HG03139 (cell line): ENCODE measurements around the gene ARHGEF2.
A peak's percentile ranks its signal among the peaks of the same experiment; 100 is the strongest.

Experiments
- ATAC-seq: cut with Tn5 transposase; IDR thresholded peaks from one replicate; pipeline ENCODE4 v1.9.1; 2021; ENCODE audit not compliant: unreplicated experiment

Gene ARHGEF2

DNA sequence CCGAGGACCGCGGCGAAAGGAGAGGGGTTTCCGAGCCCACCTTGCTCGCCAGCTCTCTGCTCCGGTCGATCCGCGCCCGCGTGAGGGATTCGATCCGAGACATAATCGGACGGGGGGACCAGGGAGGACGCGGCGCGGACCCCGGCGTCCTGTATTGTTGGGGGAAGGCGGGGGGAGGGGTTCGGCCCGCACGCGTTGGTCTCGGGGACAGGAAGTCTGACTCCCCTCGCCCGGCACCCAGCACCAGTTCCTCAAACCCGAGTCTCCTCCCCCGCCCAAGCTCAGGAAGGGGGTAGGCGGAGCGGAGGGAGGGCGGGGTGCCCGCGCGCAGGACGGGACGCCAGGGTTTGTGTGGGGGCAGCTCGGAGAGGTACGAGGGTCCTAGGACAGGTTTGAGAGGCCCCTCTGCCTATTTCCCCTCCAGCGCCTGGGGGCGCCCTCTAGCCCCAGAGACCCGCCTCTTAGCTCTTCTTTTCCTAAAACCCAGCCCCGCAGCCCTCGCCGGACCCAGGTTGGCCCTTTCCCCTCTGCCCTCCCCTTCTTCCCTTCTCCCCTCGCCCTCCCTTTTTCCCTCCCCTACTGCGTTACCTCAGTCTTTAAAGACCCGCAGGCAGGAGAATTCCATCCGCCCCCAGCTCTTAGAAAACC is at the start of gene ARHGEF2:
ARHGEF2 (minus strand) TSS at position 223 of the 648 bp plus-strand sequence; CDS start at position 103, 120 bp downstream.
- peak; percentile 41 for ATAC-seq

GRCh38 chr1:156026588-156026987 is 48.2 kb upstream of the ARHGEF2 start:
- ATAC-seq = no peak

- ATAC-seq = no peak
These were observed 47.5 kb upstream of the ARHGEF2 start for GRCh38 chr1:156025876-156026275.

- no peak for ATAC-seq
These were observed 46.5 kb upstream of the ARHGEF2 start for GRCh38 chr1:156024801-156025200.

- ATAC-seq = no peak
These were observed 43.6 kb upstream of the ARHGEF2 start for GRCh38 chr1:156021954-156022353.

DNA sequence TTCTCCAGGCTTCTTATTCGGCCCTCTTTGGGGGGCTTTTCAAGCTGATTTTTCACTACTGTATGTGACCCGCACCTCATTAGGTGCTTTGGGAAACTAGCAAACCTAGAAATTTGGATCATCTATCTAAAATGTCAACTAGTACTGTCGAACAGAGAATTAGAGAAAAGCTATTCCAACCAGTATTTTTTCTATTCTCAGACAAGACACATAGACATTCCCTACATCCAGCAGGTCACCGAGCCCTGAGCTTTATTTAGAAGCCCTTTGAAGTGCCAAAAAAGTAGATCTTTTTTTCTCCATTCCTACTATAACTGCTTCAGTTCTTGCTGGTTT is 42.7 kb upstream of the ARHGEF2 start:
- ATAC-seq = no peak

DNA sequence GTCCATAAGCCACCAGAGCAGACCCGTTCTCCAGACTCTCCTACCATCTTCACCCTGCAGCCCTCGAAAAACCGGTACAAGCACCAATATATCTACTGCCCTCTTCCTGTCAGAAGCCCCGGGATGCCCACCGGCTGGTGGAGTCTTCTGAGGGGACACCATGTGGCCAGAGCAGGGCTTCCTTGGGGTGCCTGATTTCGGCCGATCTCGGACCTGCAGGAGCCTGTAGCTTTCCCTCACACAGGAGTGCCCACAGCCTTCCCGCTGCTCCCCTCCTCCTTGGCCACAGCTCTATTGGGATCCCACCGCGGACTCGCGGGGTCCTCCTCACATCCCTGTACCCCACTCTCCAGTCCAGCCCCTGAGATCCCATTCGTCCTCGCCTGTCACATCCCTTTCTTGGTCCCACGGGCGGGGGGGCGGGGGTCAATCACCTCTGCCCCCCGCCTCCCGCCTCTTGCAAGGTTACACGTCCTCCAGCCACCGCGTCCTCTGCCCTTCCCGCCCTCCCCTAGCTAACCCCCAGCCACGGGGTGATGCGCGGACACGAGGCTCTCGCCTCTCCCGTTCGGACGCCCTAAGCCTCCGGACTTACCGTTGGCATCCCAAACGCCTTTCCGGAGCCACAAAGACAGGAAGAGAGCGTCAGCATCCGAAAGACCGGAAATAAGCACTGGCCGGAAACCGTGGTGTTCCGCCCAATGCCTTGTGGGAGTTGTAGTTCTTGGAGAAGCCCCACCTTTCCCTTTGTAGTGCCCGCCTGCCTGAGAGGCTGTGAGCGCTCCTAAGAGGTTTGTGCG is 42.1 kb upstream of the ARHGEF2 start, which contains the start of gene SSR2:
SSR2 (minus strand) TSS at position 659 of the 800 bp plus-strand sequence. CDS start 784 bp downstream, outside the sequence.
- ATAC-seq = peak; percentile 97

GRCh38 chr1:156019946-156020292 is 41.6 kb upstream of the ARHGEF2 start:
- no peak for ATAC-seq

- no peak for ATAC-seq
These were observed 36.5 kb upstream of the ARHGEF2 start for GRCh38 chr1:156014829-156015228.

GRCh38 chr1:156012051-156012817 is 33.9 kb upstream of the ARHGEF2 start:
- ATAC-seq = peak; percentile 86

GRCh38 chr1:156009404-156009803 is 31.1 kb upstream of the ARHGEF2 start:
- no peak for ATAC-seq

GRCh38 chr1:156006666-156007376 is 28.5 kb upstream of the ARHGEF2 start:
- ATAC-seq = no peak

GRCh38 chr1:156004843-156005584 is 26.7 kb upstream of the ARHGEF2 start:
- no peak for ATAC-seq

- ATAC-seq = no peak
These were observed 25.5 kb upstream of the ARHGEF2 start for GRCh38 chr1:156003923-156004188.

GRCh38 chr1:156002188-156002911 is 24.0 kb upstream of the ARHGEF2 start:
- no peak for ATAC-seq

DNA sequence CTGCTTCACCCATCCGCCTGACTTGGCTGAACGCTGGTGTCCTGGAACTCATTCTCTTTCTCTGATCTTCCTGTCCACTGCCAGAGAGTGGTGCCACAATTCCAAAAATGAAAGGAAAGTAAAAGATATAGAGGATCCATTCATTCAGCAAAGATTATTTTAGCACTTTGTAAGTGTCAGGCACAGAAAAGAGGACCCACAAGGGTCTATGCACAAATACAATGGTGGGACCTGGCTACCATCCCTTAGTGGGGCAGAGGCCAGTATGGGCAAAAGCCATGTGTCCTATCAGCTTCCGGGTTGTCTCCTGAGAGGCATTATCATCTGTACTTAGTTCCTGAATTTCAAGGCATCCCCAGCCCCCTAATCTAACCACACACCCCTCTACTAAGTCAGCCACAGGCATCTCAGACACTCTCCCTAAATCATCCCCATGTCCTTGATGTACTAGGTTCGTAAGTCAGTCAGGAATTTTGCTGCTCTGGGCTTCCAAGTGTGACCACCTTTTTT is 23.4 kb upstream of the ARHGEF2 start:
- ATAC-seq = no peak

- no peak for ATAC-seq
These were observed 22.8 kb upstream of the ARHGEF2 start for GRCh38 chr1:156001021-156001661.

GRCh38 chr1:155999964-156000363 is 21.6 kb upstream of the ARHGEF2 start:
- no peak for ATAC-seq

DNA sequence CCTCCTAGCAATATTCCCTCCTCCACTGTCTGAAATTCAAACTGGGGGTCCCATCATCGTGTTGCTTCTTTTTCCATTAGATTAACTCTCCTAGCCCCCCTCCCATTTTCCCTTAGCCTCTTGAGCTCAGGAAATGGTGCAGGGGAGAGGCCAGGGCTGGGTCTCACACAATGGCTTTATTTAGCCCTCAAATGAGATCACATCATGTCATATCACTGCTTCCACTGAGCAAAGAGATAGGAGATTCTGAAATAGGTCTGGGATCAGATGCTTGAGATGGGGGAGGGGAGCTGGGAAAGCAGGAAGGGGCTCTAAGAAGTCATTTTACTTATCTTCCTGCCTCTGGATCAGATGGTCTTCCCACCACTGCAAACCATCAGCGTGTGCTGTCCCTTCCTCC is 17.8 kb upstream of the ARHGEF2 start:
- no peak for ATAC-seq
